Measurements from ENCODE around the gene PDSS1.
"Not testable (repeated sequence)": the region's sequence is repeated elsewhere in the genome, so short reads cannot be mapped to it uniquely, and the experiment has no call there.

The PDSS1 gene

GRCh38 chr10:26697163-26697921, at the start of gene PDSS1:
PDSS1 (plus strand) TSS chr10:26697701; CDS start chr10:26697712, 11 bp downstream.
- peak; percentile 92 for DNase-seq

- not testable (repeated sequence) for DNase-seq
Measured at GRCh38 chr10:26648245-26648636, 49.3 kb upstream of the PDSS1 start.

- no peak for DNase-seq
Measured at GRCh38 chr10:26650406-26650805, 47.1 kb upstream of the PDSS1 start.

- DNase-seq: not testable (repeated sequence)
Measured at GRCh38 chr10:26651476-26651875, 46.0 kb upstream of the PDSS1 start.

- DNase-seq: no peak
Measured at GRCh38 chr10:26653004-26653403, 44.5 kb upstream of the PDSS1 start.

- no peak for DNase-seq
Measured at GRCh38 chr10:26655746-26656145, 41.8 kb upstream of the PDSS1 start.

GRCh38 chr10:26662864-26663263, 34.6 kb upstream of the PDSS1 start:
- DNase-seq: no peak

GRCh38 chr10:26665080-26666048, 32.1 kb upstream of the PDSS1 start:
- DNase-seq: no peak

- DNase-seq: no peak
Measured at GRCh38 chr10:26675873-26676257, 21.6 kb upstream of the PDSS1 start.

- no peak for DNase-seq
Measured at GRCh38 chr10:26679588-26679987, 17.9 kb upstream of the PDSS1 start.

- DNase-seq: no peak
Measured at GRCh38 chr10:26681076-26681475, 16.4 kb upstream of the PDSS1 start.

GRCh38 chr10:26681971-26682370, 15.5 kb upstream of the PDSS1 start:
- not testable (repeated sequence) for DNase-seq

- DNase-seq: no peak
Measured at GRCh38 chr10:26682931-26683330, 14.6 kb upstream of the PDSS1 start.

- DNase-seq: not testable (repeated sequence)
Measured at GRCh38 chr10:26684667-26685264, 12.7 kb upstream of the PDSS1 start.

GRCh38 chr10:26685441-26685840, 12.1 kb upstream of the PDSS1 start:
- no peak for DNase-seq

GRCh38 chr10:26689399-26689798, 8.1 kb upstream of the PDSS1 start:
- DNase-seq: no peak

- no peak for DNase-seq
Measured at GRCh38 chr10:26690731-26691475, 6.6 kb upstream of the PDSS1 start.

- DNase-seq: not testable (repeated sequence)
Measured at GRCh38 chr10:26694536-26694935, 3.0 kb upstream of the PDSS1 start.

GRCh38 chr10:26696786-26697162, 727 bp upstream of the PDSS1 start:
- no peak for DNase-seq

- DNase-seq: peak; percentile 63
Measured at GRCh38 chr10:26697922-26698608, 564 bp downstream of the PDSS1 start.

GRCh38 chr10:26698909-26699308, 1.4 kb downstream of the PDSS1 start:
- no peak for DNase-seq

- no peak for DNase-seq
Measured at GRCh38 chr10:26699631-26700030, 2.1 kb downstream of the PDSS1 start.
